LNCAP (cell line): Measurements from ENCODE around the gene PPA2.

ENCODE experiments used
- TF ChIP-seq, protein P1 (sequence below): fragments of 450-650 bp; IDR thresholded peaks from 2 replicates; pipeline ENCODE4 v1.5.1; 2017; ENCODE audit warnings: mild to moderate bottlenecking

Gene PPA2

DNA sequence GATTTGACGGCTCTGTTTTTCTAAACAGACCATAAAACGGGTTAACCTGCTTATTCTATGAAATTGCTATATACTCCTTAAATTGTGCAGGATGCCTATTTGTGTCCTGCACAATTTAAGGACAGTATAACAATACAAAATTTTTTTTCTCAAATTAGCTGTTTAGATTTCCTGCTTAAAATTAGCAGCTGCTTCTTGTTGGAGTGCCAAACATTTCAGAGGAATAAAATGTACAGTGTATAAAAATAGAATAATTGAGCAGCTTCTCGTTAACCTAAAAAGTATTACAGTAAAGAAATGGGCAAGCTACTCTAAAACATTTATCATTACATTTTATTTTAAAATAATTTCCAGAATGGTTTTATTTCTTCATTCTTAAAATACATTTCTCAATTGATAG is 100.5 kb downstream of the PPA2 start:
- TF ChIP-seq, protein P1, sequence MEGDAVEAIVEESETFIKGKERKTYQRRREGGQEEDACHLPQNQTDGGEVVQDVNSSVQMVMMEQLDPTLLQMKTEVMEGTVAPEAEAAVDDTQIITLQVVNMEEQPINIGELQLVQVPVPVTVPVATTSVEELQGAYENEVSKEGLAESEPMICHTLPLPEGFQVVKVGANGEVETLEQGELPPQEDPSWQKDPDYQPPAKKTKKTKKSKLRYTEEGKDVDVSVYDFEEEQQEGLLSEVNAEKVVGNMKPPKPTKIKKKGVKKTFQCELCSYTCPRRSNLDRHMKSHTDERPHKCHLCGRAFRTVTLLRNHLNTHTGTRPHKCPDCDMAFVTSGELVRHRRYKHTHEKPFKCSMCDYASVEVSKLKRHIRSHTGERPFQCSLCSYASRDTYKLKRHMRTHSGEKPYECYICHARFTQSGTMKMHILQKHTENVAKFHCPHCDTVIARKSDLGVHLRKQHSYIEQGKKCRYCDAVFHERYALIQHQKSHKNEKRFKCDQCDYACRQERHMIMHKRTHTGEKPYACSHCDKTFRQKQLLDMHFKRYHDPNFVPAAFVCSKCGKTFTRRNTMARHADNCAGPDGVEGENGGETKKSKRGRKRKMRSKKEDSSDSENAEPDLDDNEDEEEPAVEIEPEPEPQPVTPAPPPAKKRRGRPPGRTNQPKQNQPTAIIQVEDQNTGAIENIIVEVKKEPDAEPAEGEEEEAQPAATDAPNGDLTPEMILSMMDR, result no peak

DNA sequence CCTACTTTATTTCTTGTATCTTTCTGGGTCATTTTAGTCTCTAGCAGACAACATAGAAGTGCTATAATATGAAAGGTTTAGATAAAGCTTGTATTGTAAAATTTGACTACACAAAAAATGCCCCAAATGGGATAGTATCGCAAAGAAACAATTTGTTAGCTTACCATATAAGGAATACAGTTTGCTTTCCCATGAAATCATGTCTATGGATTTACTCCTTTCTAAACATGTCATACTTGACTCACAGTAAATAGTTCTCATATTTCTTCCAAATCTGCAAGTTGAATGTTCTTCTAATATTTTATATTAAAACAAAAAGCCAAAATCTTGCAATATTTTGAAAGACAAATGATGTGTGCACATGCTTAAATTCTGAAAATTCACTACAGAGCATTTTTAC is 103.9 kb downstream of the PPA2 start:
- TF ChIP-seq, protein P1, result no peak

DNA sequence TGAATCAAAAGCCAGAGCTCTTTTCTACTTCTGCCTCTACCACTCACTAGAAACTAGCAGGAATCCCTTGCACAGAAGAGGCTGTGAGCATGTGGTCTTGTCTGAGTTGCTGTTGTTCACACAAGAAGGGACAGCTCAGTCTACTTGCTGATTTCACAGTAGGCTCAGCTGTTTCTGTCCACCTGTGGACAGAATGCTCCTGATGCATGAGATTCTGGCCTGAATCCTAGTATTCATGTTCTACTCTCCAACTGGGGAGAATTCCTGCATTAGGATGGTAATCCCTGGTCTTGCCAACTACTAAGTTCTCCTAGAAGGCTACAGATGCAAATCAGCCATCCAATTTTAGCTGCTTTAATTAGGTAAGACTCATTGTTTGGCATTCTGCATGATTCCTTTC is 112.8 kb downstream of the PPA2 start:
- TF ChIP-seq, protein P1, result no peak

DNA sequence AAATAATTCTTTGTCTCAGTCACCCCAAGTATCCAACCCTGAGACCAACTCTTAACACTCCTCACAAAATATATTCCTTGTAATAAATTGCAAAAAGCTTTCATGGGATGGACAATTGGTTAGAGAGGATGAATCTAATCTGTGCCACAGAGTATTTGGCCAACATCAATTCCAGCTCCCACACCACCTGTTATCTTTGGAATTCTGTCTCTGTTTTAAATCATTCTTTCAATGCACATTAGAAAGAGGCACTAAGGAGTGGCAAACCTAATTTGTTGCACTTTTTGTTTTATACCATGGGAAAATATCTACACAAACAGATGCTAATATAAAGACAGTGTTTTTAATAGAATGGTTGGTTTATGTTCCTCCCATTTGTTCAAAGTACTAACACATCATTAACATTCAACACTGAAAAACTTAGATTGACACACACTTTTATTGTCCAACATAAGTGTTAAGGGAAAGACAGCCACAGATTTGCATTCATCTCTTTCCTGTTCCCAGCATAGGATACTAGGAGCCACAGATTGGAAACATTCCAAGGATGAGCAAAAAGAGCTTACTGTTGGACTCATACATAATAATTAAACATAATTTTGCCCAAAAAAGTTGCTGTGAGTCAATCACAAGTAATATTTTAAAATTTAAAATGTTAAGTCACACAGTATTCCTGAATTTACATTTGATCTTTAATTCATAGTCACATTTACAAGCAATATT is 116.4 kb downstream of the PPA2 start:
- TF ChIP-seq, protein P1, result no peak

DNA sequence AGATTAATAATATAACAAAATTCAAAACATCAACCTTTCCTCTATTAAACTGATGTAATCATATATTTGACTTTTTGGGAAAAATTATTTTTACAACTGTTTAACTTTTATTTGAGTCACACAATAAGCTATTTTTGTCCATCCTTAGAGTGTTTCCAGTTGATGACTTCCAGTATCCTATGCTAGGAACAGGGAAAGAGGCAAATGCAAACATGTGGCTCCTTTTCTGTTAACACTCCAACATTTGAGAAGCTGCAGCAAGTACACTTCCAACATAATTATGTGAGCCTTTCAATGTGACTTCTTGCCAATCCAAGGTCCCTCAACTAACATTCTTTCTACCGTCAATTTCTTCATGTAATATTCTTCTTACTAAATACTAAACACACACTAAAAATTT is 117.7 kb downstream of the PPA2 start:
- TF ChIP-seq, protein P1, result no peak

DNA sequence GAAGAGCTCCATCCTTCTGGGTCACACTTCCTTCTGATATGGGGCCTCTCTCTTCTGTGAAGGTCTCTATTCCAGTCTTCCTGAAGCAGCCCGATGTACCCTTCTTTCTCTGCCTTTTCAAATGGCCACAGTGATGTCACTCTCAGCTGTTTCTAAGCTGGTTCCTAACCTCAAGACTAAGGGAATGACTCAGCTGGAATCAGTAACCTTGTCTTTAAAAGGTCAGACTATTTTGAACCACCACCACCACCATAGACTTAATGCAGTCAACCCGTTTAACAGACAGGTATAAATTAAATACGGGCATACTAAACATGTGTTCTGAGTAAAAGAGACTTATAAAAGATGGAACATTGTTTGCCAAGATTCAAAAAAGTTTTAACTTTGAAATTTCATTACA is 121.0 kb downstream of the PPA2 start:
- TF ChIP-seq, protein P1, result no peak

DNA sequence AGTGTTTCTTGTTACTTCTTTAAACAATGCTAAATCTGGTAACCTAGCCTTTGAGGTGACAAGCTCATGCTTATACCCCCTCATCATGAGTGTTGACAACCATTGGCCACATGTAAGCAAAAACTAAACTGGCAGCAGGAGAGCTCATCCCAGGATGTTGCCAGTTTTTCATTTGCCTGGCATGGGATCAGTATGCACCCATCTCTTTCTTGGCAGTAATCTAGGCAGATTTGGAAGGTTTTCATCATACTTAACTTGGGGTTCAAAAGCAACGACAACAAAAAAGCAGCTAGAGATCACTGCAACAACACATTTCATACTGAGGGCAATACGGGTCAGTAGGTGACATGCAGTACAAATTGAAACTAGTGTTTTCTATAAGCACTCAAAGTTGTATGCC is 122.0 kb downstream of the PPA2 start:
- TF ChIP-seq, protein P1, result no peak
